Measurements from ENCODE around the gene MSH5. TPM values are rescaled to one million over a fixed set of nuclear protein-coding genes. Genes with fewer than 3 reads are reported as not detected.

The MSH5 gene
- total and polyA plus RNA-seq, 2 of the 13 experiments (the other 11 are each of a cell fraction or from before 2014, with no cell fraction given), result 10.2 to 38.7 TPM

Small RNA genes within 50 kb of the gene (microRNA-seq; reads per million reads assigned to microRNA genes)
- gene MIR4646, result not detected

Small RNA genes within 50 kb of the gene (small RNA-seq; reads per million reads assigned to genes)
- gene LY6G6D (ENCODE audit: insufficient read depth in 2 of 3, insufficient read length in 3 of 3, low read depth in 2 of 3, low replicate concordance in 1 of 3), result 0 reads per million in 3 experiments
- 0 reads per million in 3 experiments for gene MIR4646 (ENCODE audit: insufficient read depth in 2 of 3, insufficient read length in 3 of 3, low read depth in 2 of 3, low replicate concordance in 1 of 3)
- 0 reads per million in 3 experiments for gene MSH5-SAPCD1 (ENCODE audit: insufficient read depth in 2 of 3, insufficient read length in 3 of 3, low read depth in 2 of 3, low replicate concordance in 1 of 3)
- 0 reads per million in 3 experiments for gene RF00019 (ENCODE audit: insufficient read depth in 2 of 3, insufficient read length in 3 of 3, low read depth in 2 of 3, low replicate concordance in 1 of 3)
- 0 to 0.33 (median 0) reads per million in 3 experiments for gene RNU6-850P (ENCODE audit: insufficient read depth in 2 of 3, insufficient read length in 3 of 3, low read depth in 2 of 3, low replicate concordance in 1 of 3)
- 0 to 0.10 (median 0) reads per million in 3 experiments for gene SAPCD1 (ENCODE audit: insufficient read depth in 2 of 3, insufficient read length in 3 of 3, low read depth in 2 of 3, low replicate concordance in 1 of 3)

Other genes starting within 250 kb of the MSH5 start
Only the 30 nearest of the 43 such genes appear.
- 0.22 TPM in 1 of 2 replicates, not detected in the other for gene LTB, start 157.6 kb upstream of the MSH5 start, total RNA-seq (2016; rRNA removed; fragmentation: Illumina TruSeq; extraction: Trizol)
- gene LTB, start 157.6 kb upstream of the MSH5 start, polyA plus RNA-seq (2011; rRNA removed), result 0.09 and 0.30 TPM in 2 replicates
- not detected in 2 replicates for gene LST1, start 153.7 kb upstream of the MSH5 start, total RNA-seq (2016; rRNA removed; fragmentation: Illumina TruSeq; extraction: Trizol)
- gene LST1, start 153.7 kb upstream of the MSH5 start, polyA plus RNA-seq (2011; rRNA removed), result not detected in 2 replicates
- not detected in 2 replicates for gene NCR3, start 147.0 kb upstream of the MSH5 start, total RNA-seq (2016; rRNA removed; fragmentation: Illumina TruSeq; extraction: Trizol)
- not detected in 2 replicates for gene NCR3, start 147.0 kb upstream of the MSH5 start, polyA plus RNA-seq (2011; rRNA removed)
- not detected in 2 replicates for gene AIF1, start 124.8 kb upstream of the MSH5 start, total RNA-seq (2016; rRNA removed; fragmentation: Illumina TruSeq; extraction: Trizol)
- 1.4 and 1.5 TPM in 2 replicates for gene AIF1, start 124.8 kb upstream of the MSH5 start, polyA plus RNA-seq (2011; rRNA removed)
- 37.2 and 38.9 TPM in 2 replicates for gene PRRC2A, start 119.3 kb upstream of the MSH5 start, total RNA-seq (2016; rRNA removed; fragmentation: Illumina TruSeq; extraction: Trizol)
- gene PRRC2A, start 119.3 kb upstream of the MSH5 start, polyA plus RNA-seq (2011; rRNA removed), result 47.4 and 60.5 TPM in 2 replicates
- 169 and 190 TPM in 2 replicates for gene BAG6, start 87.3 kb upstream of the MSH5 start, total RNA-seq (2016; rRNA removed; fragmentation: Illumina TruSeq; extraction: Trizol)
- gene BAG6, start 87.3 kb upstream of the MSH5 start, polyA plus RNA-seq (2011; rRNA removed), result 157 and 184 TPM in 2 replicates
- gene APOM, start 84.1 kb upstream of the MSH5 start, total RNA-seq (2016; rRNA removed; fragmentation: Illumina TruSeq; extraction: Trizol), result 52.9 and 98.2 TPM in 2 replicates
- gene APOM, start 84.1 kb upstream of the MSH5 start, polyA plus RNA-seq (2011; rRNA removed), result 1,140 and 1,216 TPM in 2 replicates
- gene C6orf47, start 79.2 kb upstream of the MSH5 start, total RNA-seq (2016; rRNA removed; fragmentation: Illumina TruSeq; extraction: Trizol), result 15.5 and 18.1 TPM in 2 replicates
- gene C6orf47, start 79.2 kb upstream of the MSH5 start, polyA plus RNA-seq (2011; rRNA removed), result 1.7 and 2.1 TPM in 2 replicates
- 22.8 and 25.3 TPM in 2 replicates for gene GPANK1, start 75.0 kb upstream of the MSH5 start, total RNA-seq (2016; rRNA removed; fragmentation: Illumina TruSeq; extraction: Trizol)
- gene GPANK1, start 75.0 kb upstream of the MSH5 start, polyA plus RNA-seq (2011; rRNA removed), result 14.8 and 15.4 TPM in 2 replicates
- 296 and 316 TPM in 2 replicates for gene CSNK2B, start 73.9 kb upstream of the MSH5 start, total RNA-seq (2016; rRNA removed; fragmentation: Illumina TruSeq; extraction: Trizol)
- 111 and 116 TPM in 2 replicates for gene CSNK2B, start 73.9 kb upstream of the MSH5 start, polyA plus RNA-seq (2011; rRNA removed)
- 0.73 and 7.8 TPM in 2 replicates for gene LY6G5B, start 70.0 kb upstream of the MSH5 start, total RNA-seq (2016; rRNA removed; fragmentation: Illumina TruSeq; extraction: Trizol)
- gene LY6G5B, start 70.0 kb upstream of the MSH5 start, polyA plus RNA-seq (2011; rRNA removed), result 14.7 and 15.7 TPM in 2 replicates
- gene LY6G5C, start 58.9 kb upstream of the MSH5 start, total RNA-seq (2016; rRNA removed; fragmentation: Illumina TruSeq; extraction: Trizol), result 0.33 TPM in 1 of 2 replicates, not detected in the other
- gene LY6G5C, start 58.9 kb upstream of the MSH5 start, polyA plus RNA-seq (2011; rRNA removed), result 0.50 and 0.55 TPM in 2 replicates
- gene ABHD16A, start 36.7 kb upstream of the MSH5 start, total RNA-seq (2016; rRNA removed; fragmentation: Illumina TruSeq; extraction: Trizol), result 16.2 and 43.5 TPM in 2 replicates
- gene ABHD16A, start 36.7 kb upstream of the MSH5 start, polyA plus RNA-seq (2011; rRNA removed), result 45.4 and 49.0 TPM in 2 replicates
- not detected in 2 replicates for gene LY6G6F, start 33.1 kb upstream of the MSH5 start, total RNA-seq (2016; rRNA removed; fragmentation: Illumina TruSeq; extraction: Trizol)
- gene LY6G6F, start 33.1 kb upstream of the MSH5 start, polyA plus RNA-seq (2011; rRNA removed), result not detected in 2 replicates
- not detected in 2 replicates for gene LY6G6D, start 24.7 kb upstream of the MSH5 start, total RNA-seq (2016; rRNA removed; fragmentation: Illumina TruSeq; extraction: Trizol)
- gene LY6G6D, start 24.7 kb upstream of the MSH5 start, polyA plus RNA-seq (2011; rRNA removed), result not detected in 2 replicates
- gene LY6G6C, start 18.3 kb upstream of the MSH5 start, total RNA-seq (2016; rRNA removed; fragmentation: Illumina TruSeq; extraction: Trizol), result not detected in 2 replicates
- 0.15 and 0.21 TPM in 2 replicates for gene LY6G6C, start 18.3 kb upstream of the MSH5 start, polyA plus RNA-seq (2011; rRNA removed)
- gene MPIG6B, start 16.6 kb upstream of the MSH5 start, total RNA-seq (2016; rRNA removed; fragmentation: Illumina TruSeq; extraction: Trizol), result not detected in 2 replicates
- gene MPIG6B, start 16.6 kb upstream of the MSH5 start, polyA plus RNA-seq (2011; rRNA removed), result not detected in 2 replicates
- 14.4 and 16.4 TPM in 2 replicates for gene DDAH2, start 10.7 kb upstream of the MSH5 start, total RNA-seq (2016; rRNA removed; fragmentation: Illumina TruSeq; extraction: Trizol)
- 21.1 and 21.9 TPM in 2 replicates for gene DDAH2, start 10.7 kb upstream of the MSH5 start, polyA plus RNA-seq (2011; rRNA removed)
- 445 and 602 TPM in 2 replicates for gene CLIC1, start 3.5 kb upstream of the MSH5 start, total RNA-seq (2016; rRNA removed; fragmentation: Illumina TruSeq; extraction: Trizol)
- 891 and 997 TPM in 2 replicates for gene CLIC1, start 3.5 kb upstream of the MSH5 start, polyA plus RNA-seq (2011; rRNA removed)
- gene SAPCD1, start 22.7 kb downstream of the MSH5 start, total RNA-seq (2016; rRNA removed; fragmentation: Illumina TruSeq; extraction: Trizol), result 0.56 and 2.5 TPM in 2 replicates
- 3.9 and 5.3 TPM in 2 replicates for gene SAPCD1, start 22.7 kb downstream of the MSH5 start, polyA plus RNA-seq (2011; rRNA removed)
- gene VWA7, start 37.3 kb downstream of the MSH5 start, total RNA-seq (2016; rRNA removed; fragmentation: Illumina TruSeq; extraction: Trizol), result 0.79 and 0.86 TPM in 2 replicates
- 3.3 and 4.4 TPM in 2 replicates for gene VWA7, start 37.3 kb downstream of the MSH5 start, polyA plus RNA-seq (2011; rRNA removed)
- gene VARS1, start 55.7 kb downstream of the MSH5 start, total RNA-seq (2016; rRNA removed; fragmentation: Illumina TruSeq; extraction: Trizol), result 56.1 and 59.2 TPM in 2 replicates
- gene VARS1, start 55.7 kb downstream of the MSH5 start, polyA plus RNA-seq (2011; rRNA removed), result 14.7 and 19.9 TPM in 2 replicates
- gene LSM2, start 67.0 kb downstream of the MSH5 start, total RNA-seq (2016; rRNA removed; fragmentation: Illumina TruSeq; extraction: Trizol), result 90.5 and 93.7 TPM in 2 replicates
- 64.7 and 69.4 TPM in 2 replicates for gene LSM2, start 67.0 kb downstream of the MSH5 start, polyA plus RNA-seq (2011; rRNA removed)
- 0.55 and 0.94 TPM in 2 replicates for gene HSPA1L, start 75.3 kb downstream of the MSH5 start, total RNA-seq (2016; rRNA removed; fragmentation: Illumina TruSeq; extraction: Trizol)
- 0.78 and 1.0 TPM in 2 replicates for gene HSPA1L, start 75.3 kb downstream of the MSH5 start, polyA plus RNA-seq (2011; rRNA removed)
- gene HSPA1A, start 75.5 kb downstream of the MSH5 start, total RNA-seq (2016; rRNA removed; fragmentation: Illumina TruSeq; extraction: Trizol), result 83.5 and 85.0 TPM in 2 replicates
- 44.5 and 80.9 TPM in 2 replicates for gene HSPA1A, start 75.5 kb downstream of the MSH5 start, polyA plus RNA-seq (2011; rRNA removed)
- 186 and 189 TPM in 2 replicates for gene HSPA1B, start 87.7 kb downstream of the MSH5 start, total RNA-seq (2016; rRNA removed; fragmentation: Illumina TruSeq; extraction: Trizol)
- gene HSPA1B, start 87.7 kb downstream of the MSH5 start, polyA plus RNA-seq (2011; rRNA removed), result 26.0 and 57.2 TPM in 2 replicates
- 139 and 297 TPM in 2 replicates for gene NEU1, start 122.8 kb downstream of the MSH5 start, total RNA-seq (2016; rRNA removed; fragmentation: Illumina TruSeq; extraction: Trizol)
- gene NEU1, start 122.8 kb downstream of the MSH5 start, polyA plus RNA-seq (2011; rRNA removed), result 202 and 215 TPM in 2 replicates
- gene SLC44A4, start 139.0 kb downstream of the MSH5 start, total RNA-seq (2016; rRNA removed; fragmentation: Illumina TruSeq; extraction: Trizol), result 5.6 and 5.9 TPM in 2 replicates
- 3.5 and 3.6 TPM in 2 replicates for gene SLC44A4, start 139.0 kb downstream of the MSH5 start, polyA plus RNA-seq (2011; rRNA removed)
- 43.5 and 69.2 TPM in 2 replicates for gene EHMT2, start 157.7 kb downstream of the MSH5 start, total RNA-seq (2016; rRNA removed; fragmentation: Illumina TruSeq; extraction: Trizol)
- gene EHMT2, start 157.7 kb downstream of the MSH5 start, polyA plus RNA-seq (2011; rRNA removed), result 51.2 and 55.2 TPM in 2 replicates
- 6.0 and 6.8 TPM in 2 replicates for gene ZBTB12, start 162.1 kb downstream of the MSH5 start, total RNA-seq (2016; rRNA removed; fragmentation: Illumina TruSeq; extraction: Trizol)
- gene ZBTB12, start 162.1 kb downstream of the MSH5 start, polyA plus RNA-seq (2011; rRNA removed), result 4.8 and 7.3 TPM in 2 replicates

Measured in HepG2 (cell line).